GM12878 (cell line): ENCODE data around the gene ARL2. TPM values are rescaled to one million over a fixed set of nuclear protein-coding genes. Genes with fewer than 3 reads are reported as not detected.

ENCODE experiments used
- CHD1 ChIP-seq: IDR thresholded peaks from 2 replicates; pipeline ENCODE4 v1.6.1; 2012; ENCODE audit warnings: low read depth, low read length, improper control_type of control experiment
- CHD2 ChIP-seq: IDR thresholded peaks from 2 replicates; pipeline ENCODE4 v1.6.1; 2011; ENCODE audit warnings: low read depth, low read length, improper control_type of control experiment, borderline replicate concordance
- CHD4 ChIP-seq: fragments of 200-600 bp; sonication (generic); IDR thresholded peaks from 2 replicates; pipeline ENCODE4 v1.6.1; 2016; ENCODE audit warnings: mild to moderate bottlenecking
- CREB1 ChIP-seq: IDR thresholded peaks from 2 replicates; pipeline ENCODE4 v1.6.1; 2012; ENCODE audit warnings: low read depth, mild to moderate bottlenecking, inconsistent platforms
- DPF2 ChIP-seq: fragments of 450-650 bp; IDR thresholded peaks from 2 replicates; pipeline ENCODE4 v1.6.1; 2017; ENCODE audit warnings: mild to moderate bottlenecking
- EP300 ChIP-seq, 2 experiments: fragments of 150-350 bp in 1 of 2; IDR thresholded peaks; 2 replicates each; pipeline ENCODE4 v1.6.1; 2011 to 2012; ENCODE audit warnings: low read depth in 2 of 2, low read length in 2 of 2, borderline replicate concordance in 1 of 2, improper control_type of control experiment in 1 of 2, inconsistent platforms in 1 of 2; ENCODE audit not compliant: control insufficient read depth in 1 of 2
- EZH2 ChIP-seq: IDR thresholded peaks from 2 replicates; pipeline ENCODE4 v1.6.1; 2012; ENCODE audit warnings: low read depth, mild to moderate bottlenecking, control low read depth, inconsistent platforms, low read length, borderline replicate concordance; ENCODE audit not compliant: control insufficient read depth
- HCFC1 ChIP-seq: fragments of 150-350 bp; IDR thresholded peaks from 2 replicates; pipeline ENCODE4 v1.6.1; 2014; ENCODE audit warnings: low read length
- MTA3 ChIP-seq: IDR thresholded peaks from 2 replicates; pipeline ENCODE4 v1.6.1; 2012; ENCODE audit warnings: low read length, inconsistent platforms, borderline replicate concordance
- MYB ChIP-seq: fragments of 150-350 bp; IDR thresholded peaks from 2 replicates; pipeline ENCODE4 v1.6.1; 2014; ENCODE audit warnings: mild to moderate bottlenecking, low read depth, low read length, borderline replicate concordance
- NFXL1 ChIP-seq: fragments of 450-650 bp; IDR thresholded peaks from 2 replicates; pipeline ENCODE4 v1.6.1; 2017; ENCODE audit warnings: antibody characterized with exemption, mild to moderate bottlenecking, borderline replicate concordance
- RUNX3 ChIP-seq: IDR thresholded peaks from 2 replicates; pipeline ENCODE4 v1.6.1; 2012; ENCODE audit warnings: low read length, inconsistent platforms
- SIX5 ChIP-seq: IDR thresholded peaks from 2 replicates; pipeline ENCODE4 v1.6.1; 2011; ENCODE audit warnings: mild to moderate bottlenecking, low read depth, low read length, moderate library complexity; ENCODE audit not compliant: severe bottlenecking
- SPI1 ChIP-seq: IDR thresholded peaks from 2 replicates; pipeline ENCODE4 v1.6.1; 2011; ENCODE audit warnings: low read depth, mild to moderate bottlenecking, low read length, moderate library complexity, borderline replicate concordance; ENCODE audit not compliant: insufficient read depth
- TBL1XR1 ChIP-seq: IDR thresholded peaks from 2 replicates; pipeline ENCODE4 v1.6.1; 2012; ENCODE audit warnings: low read depth, low read length, improper control_type of control experiment
- TCF12 ChIP-seq: IDR thresholded peaks from 2 replicates; pipeline ENCODE4 v1.6.1; 2011; ENCODE audit warnings: low read depth, mild to moderate bottlenecking, low read length
- WRNIP1 ChIP-seq: IDR thresholded peaks from 2 replicates; pipeline ENCODE4 v1.6.1; 2011; ENCODE audit warnings: low read depth, low read length, improper control_type of control experiment, borderline replicate concordance
- ZNF274 ChIP-seq: IDR thresholded peaks from one replicate; pipeline ENCODE4 v1.8.0; 2011; ENCODE audit not compliant: insufficient read length, insufficient read depth
- polyA plus RNA-seq, 11 experiments: library from polyadenylated mRNA; depleted of rRNA in 4 of 11; unstranded in 6 of 11; stranded (reverse) in 5 of 11; fragments of >200 nt; fragmentation: Nextera tagmentation in 4 of 11; fragmentation: Illumina TruSeq in 1 of 11; extraction: Ambion mirVana in 4 of 11; extraction: Trizol in 1 of 11; gene quantifications; 1 replicate in 1 of 11; 2 replicates in 10 of 11; pipeline versions ENCODE4 v1.2.1 to v1.2.3, GENCODE V29; 2011 to 2016; ENCODE audit warnings: inconsistent platforms in 2 of 11, missing spikeins in 2 of 11, low read depth in 1 of 11
- total RNA-seq, 4 experiments: library from RNA; depleted of rRNA in 3 of 4; stranded (reverse); fragments of >200 nt in 3 of 4; fragmentation: Illumina TruSeq in 1 of 4; extraction: Trizol in 1 of 4; gene quantifications; 2 replicates each; pipeline versions ENCODE4 v1.2.1 to v1.2.3, GENCODE V29; 2013 to 2021
- TF ChIP-seq, protein P1 (sequence below): fragments of 450-650 bp; IDR thresholded peaks from 2 replicates; pipeline ENCODE4 v1.6.1; 2017; ENCODE audit warnings: mild to moderate bottlenecking, moderate library complexity
- TF ChIP-seq, protein P2 (sequence below): fragments of 450-650 bp; IDR thresholded peaks from 2 replicates; pipeline ENCODE4 v1.6.1; 2017; ENCODE audit warnings: low read depth, mild to moderate bottlenecking, moderate library complexity
- TF ChIP-seq, protein P3 (sequence below): IDR thresholded peaks from 2 replicates; pipeline ENCODE4 v1.6.1; 2012; ENCODE audit warnings: low read length, inconsistent platforms
- TF ChIP-seq, protein P4 (sequence below): IDR thresholded peaks from 2 replicates; pipeline ENCODE4 v1.6.1; 2012; ENCODE audit warnings: low read depth, low read length, improper control_type of control experiment

ARL2 gene
- total and polyA plus RNA-seq, 10 of the 15 experiments (the other 5 are each of a cell fraction or from before 2014, with no cell fraction given), result 4.1 to 138 (median 73.4) TPM

DNA sequence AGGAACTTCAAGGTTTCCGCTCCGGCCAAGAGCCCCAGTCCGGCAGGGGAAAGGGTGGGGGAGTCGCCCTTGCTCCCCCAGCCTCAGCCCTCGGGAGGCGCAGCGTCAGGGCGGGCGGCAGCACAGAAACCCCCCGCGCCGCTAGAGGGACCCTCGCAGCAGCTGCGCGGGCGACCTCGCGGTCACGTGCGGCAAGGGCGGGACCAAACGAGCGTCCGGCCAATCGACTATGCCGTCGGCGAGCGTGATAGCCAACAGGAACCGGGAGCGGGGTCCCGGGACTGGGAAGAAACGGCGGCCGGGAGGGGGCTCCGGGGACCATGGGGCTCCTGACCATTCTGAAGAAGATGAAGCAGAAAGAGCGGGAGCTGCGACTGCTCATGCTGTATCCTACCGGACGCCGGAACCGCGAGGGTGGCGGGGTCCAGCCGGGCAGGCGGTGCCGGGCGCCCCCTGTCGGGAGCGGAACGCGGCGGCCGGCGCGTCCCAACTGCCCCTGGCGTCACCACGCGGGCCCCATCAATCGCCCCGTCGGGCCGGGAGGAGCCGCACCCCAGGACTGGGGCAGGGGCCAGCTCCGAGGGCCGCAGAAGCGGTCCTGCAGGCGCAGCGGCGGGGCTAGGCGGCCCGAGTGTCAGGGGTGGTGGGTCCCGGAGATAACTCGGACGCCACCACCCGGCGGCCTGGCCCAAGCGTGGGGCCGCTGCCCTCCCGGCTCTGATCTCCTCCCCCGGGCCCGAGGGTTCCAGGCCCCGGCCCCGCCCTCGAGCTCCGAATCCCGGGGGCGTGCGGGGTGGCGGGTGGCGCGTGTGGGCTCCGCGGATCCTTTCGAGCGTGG lies at the start of gene ARL2 (continued):
- TF ChIP-seq, protein P1, sequence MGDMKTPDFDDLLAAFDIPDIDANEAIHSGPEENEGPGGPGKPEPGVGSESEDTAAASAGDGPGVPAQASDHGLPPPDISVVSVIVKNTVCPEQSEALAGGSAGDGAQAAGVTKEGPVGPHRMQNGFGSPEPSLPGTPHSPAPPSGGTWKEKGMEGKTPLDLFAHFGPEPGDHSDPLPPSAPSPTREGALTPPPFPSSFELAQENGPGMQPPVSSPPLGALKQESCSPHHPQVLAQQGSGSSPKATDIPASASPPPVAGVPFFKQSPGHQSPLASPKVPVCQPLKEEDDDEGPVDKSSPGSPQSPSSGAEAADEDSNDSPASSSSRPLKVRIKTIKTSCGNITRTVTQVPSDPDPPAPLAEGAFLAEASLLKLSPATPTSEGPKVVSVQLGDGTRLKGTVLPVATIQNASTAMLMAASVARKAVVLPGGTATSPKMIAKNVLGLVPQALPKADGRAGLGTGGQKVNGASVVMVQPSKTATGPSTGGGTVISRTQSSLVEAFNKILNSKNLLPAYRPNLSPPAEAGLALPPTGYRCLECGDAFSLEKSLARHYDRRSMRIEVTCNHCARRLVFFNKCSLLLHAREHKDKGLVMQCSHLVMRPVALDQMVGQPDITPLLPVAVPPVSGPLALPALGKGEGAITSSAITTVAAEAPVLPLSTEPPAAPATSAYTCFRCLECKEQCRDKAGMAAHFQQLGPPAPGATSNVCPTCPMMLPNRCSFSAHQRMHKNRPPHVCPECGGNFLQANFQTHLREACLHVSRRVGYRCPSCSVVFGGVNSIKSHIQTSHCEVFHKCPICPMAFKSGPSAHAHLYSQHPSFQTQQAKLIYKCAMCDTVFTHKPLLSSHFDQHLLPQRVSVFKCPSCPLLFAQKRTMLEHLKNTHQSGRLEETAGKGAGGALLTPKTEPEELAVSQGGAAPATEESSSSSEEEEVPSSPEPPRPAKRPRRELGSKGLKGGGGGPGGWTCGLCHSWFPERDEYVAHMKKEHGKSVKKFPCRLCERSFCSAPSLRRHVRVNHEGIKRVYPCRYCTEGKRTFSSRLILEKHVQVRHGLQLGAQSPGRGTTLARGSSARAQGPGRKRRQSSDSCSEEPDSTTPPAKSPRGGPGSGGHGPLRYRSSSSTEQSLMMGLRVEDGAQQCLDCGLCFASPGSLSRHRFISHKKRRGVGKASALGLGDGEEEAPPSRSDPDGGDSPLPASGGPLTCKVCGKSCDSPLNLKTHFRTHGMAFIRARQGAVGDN, result peak; percentile 82
- TF ChIP-seq, protein P2, sequence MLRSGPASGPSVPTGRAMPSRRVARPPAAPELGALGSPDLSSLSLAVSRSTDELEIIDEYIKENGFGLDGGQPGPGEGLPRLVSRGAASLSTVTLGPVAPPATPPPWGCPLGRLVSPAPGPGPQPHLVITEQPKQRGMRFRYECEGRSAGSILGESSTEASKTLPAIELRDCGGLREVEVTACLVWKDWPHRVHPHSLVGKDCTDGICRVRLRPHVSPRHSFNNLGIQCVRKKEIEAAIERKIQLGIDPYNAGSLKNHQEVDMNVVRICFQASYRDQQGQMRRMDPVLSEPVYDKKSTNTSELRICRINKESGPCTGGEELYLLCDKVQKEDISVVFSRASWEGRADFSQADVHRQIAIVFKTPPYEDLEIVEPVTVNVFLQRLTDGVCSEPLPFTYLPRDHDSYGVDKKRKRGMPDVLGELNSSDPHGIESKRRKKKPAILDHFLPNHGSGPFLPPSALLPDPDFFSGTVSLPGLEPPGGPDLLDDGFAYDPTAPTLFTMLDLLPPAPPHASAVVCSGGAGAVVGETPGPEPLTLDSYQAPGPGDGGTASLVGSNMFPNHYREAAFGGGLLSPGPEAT, result no peak
- TF ChIP-seq CHD4 (no peak), SIX5 (no peak), TCF12 (0 out of 2 replicates have a peak, but pooled peaks have one; percentile 63), RUNX3 (peak; percentile 55), TBL1XR1 (no peak), CREB1 (no peak), MYB (no peak), EP300 (IDR thresholded peaks at IDR 0.05; ENCODE audit: borderline replicate concordance in 1 of 2, control insufficient read depth in 1 of 2, low read depth in 2 of 2, low read length in 2 of 2) (no peak; a peak in 1 of 4 replicates), DPF2 (peak; percentile 79), ZNF274 (no peak), MTA3 (no peak), HCFC1 (peak; percentile 24; the same call in 1 of the 2 replicates), CHD2 (no peak), NFXL1 (0 out of 2 replicates have a peak, but pooled peaks have one; percentile 22), SPI1 (peak; percentile 34; the same call in 1 of the 2 replicates), WRNIP1 (no peak), EZH2 (no peak), CHD1 (no peak)
- TF ChIP-seq, protein P3, sequence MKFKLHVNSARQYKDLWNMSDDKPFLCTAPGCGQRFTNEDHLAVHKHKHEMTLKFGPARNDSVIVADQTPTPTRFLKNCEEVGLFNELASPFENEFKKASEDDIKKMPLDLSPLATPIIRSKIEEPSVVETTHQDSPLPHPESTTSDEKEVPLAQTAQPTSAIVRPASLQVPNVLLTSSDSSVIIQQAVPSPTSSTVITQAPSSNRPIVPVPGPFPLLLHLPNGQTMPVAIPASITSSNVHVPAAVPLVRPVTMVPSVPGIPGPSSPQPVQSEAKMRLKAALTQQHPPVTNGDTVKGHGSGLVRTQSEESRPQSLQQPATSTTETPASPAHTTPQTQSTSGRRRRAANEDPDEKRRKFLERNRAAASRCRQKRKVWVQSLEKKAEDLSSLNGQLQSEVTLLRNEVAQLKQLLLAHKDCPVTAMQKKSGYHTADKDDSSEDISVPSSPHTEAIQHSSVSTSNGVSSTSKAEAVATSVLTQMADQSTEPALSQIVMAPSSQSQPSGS, result no peak
- TF ChIP-seq, protein P4, sequence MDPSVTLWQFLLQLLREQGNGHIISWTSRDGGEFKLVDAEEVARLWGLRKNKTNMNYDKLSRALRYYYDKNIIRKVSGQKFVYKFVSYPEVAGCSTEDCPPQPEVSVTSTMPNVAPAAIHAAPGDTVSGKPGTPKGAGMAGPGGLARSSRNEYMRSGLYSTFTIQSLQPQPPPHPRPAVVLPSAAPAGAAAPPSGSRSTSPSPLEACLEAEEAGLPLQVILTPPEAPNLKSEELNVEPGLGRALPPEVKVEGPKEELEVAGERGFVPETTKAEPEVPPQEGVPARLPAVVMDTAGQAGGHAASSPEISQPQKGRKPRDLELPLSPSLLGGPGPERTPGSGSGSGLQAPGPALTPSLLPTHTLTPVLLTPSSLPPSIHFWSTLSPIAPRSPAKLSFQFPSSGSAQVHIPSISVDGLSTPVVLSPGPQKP, result no peak; the same call in 1 of the 2 replicates
